Naive thymus-derived CD8-positive, alpha-beta T cell (primary cell): ENCODE data around the gene STARD7. TPM values are rescaled to one million over a fixed set of nuclear protein-coding genes. Genes with fewer than 3 reads are reported as not detected.
A peak's percentile ranks its signal among the peaks of the same experiment; 100 is the strongest.
"Not testable (repeated sequence)": the region's sequence is repeated elsewhere in the genome, so short reads cannot be mapped to it uniquely, and the experiment has no call there.

ENCODE experiments used
- ATAC-seq, 2 donors: fragments of 150-1000 bp; cut with Tn5 transposase in 1 of 2; sonication (Bioruptor Pico), chemical (Tn5 transposase) in 1 of 2; 1 replicate in 1 of 2; 2 replicates in 1 of 2; pipeline ENCODE4 v1.10.0; 2021; ENCODE audit warnings: mild to moderate bottlenecking in 2 of 2, moderate library complexity in 2 of 2
- POLR2A ChIA-PET: fragments of 350-600 bp; sonication (Branson Sonifier 250); formaldehyde crosslinking; loops from one replicate; lab custom pipeline; 2021; ENCODE audit warnings: antibody characterized with exemption; lab: Charles Lee
- DNase-seq, 10 donors: peaks; one replicate each; pipeline versions ENCODE4 v3.0.0 to v3.0.0-alpha.2; 2020 to 2022
- H3K27ac Mint-ChIP-seq, 10 donors: one replicate each; pipeline ENCODE4 v1.8.0; 2020 to 2022; ENCODE audit warnings: mild to moderate bottlenecking in 10 of 10, mixed read lengths in 10 of 10, moderate library complexity in 4 of 10, inconsistent platforms in 1 of 10
- H3K27me3 Mint-ChIP-seq, 5 donors: one replicate each; pipeline ENCODE4 v1.8.0; 2021 to 2022; ENCODE audit warnings: mixed read lengths in 5 of 5
- H3K36me3 Mint-ChIP-seq, 3 donors: one replicate each; pipeline ENCODE4 v1.8.0; 2020 to 2022; ENCODE audit warnings: mixed read lengths in 3 of 3, mild to moderate bottlenecking in 2 of 3, inconsistent platforms in 1 of 3
- H3K4me1 Mint-ChIP-seq, 4 donors: one replicate each; pipeline ENCODE4 v1.8.0; 2021 to 2022; ENCODE audit warnings: mixed read lengths in 4 of 4
- H3K4me3 Mint-ChIP-seq, 10 donors: one replicate each; pipeline ENCODE4 v1.8.0; 2020 to 2022; ENCODE audit warnings: mild to moderate bottlenecking in 10 of 10, mixed read lengths in 10 of 10, moderate library complexity in 6 of 10, inconsistent platforms in 1 of 10
- H3K9me3 Mint-ChIP-seq, 9 donors: one replicate each; pipeline ENCODE4 v1.8.0; 2020 to 2022; ENCODE audit warnings: mixed read lengths in 9 of 9, mild to moderate bottlenecking in 3 of 9, inconsistent platforms in 1 of 9, moderate library complexity in 1 of 9
- polyA plus RNA-seq, 3 donors: library from polyadenylated mRNA; unstranded; fragments of 300-500 nt; fragmentation: Illumina TruSeq; gene quantifications; one replicate each; pipeline ENCODE4 v1.2.3, GENCODE V29; 2021
- total RNA-seq, 8 experiments: library from RNA in 2 of 8; stranded (reverse) in 2 of 8; gene quantifications; one replicate each; pipeline ENCODE4 v1.2.3 and lab custom pipeline; 2021 to 2026

STARD7 gene
- total and polyA plus RNA-seq, 5 experiments from 2014 or later, result 87.5 to 143 (median 114) TPM

DNA sequence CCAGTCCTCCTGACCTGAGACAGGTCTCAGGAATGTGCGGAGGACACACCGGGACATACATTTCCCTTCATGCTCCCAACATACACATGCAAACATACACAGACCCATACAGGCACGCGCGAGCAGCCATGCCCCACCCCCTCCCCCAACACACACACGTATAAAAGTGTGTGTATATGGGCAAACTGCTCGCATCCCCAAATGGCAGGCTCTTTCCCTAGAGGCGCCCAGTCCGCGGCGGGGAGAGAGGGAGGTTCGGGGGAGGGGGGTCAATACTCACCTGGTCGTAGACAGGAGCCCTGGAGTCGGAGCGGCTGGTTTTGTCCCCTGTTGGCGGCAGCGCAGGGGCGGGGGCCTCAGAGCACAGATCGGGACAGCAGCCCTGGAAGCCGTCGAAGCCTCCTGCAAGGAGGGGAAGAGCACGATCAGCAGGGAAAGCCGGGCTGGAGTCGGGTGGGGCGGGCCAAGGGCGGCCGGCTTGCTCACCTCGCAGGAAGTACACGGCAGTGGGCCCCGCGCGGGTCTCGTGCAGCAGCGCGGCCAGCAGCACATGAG is 64.1 kb downstream of the STARD7 start:
- H3K27me3 Mint-ChIP-seq, result peaks cover 0 to 1% (median 0%) of the 10 kb centered on the region in 5 donors
- peak overlapping the region; percentile 91 to 97 (median 95) for H3K4me3 Mint-ChIP-seq
- H3K36me3 Mint-ChIP-seq, result peaks cover 0 to 26% (median 7%) of the 10 kb centered on the region in 3 donors
- peak overlapping the region; percentile 88 to 100 (median 98) for H3K27ac Mint-ChIP-seq
- DNase-seq (peak in 8 of 10 donors; percentile 29 to 72 (median 46)), ATAC-seq (no peak)
- peaks cover 0 to 2% (median 0%) of the 10 kb centered on the region in 9 donors for H3K9me3 Mint-ChIP-seq
- peaks cover 27 to 75% (median 63%) of the 10 kb centered on the region in 4 donors for H3K4me1 Mint-ChIP-seq
- POLR2A ChIA-PET, result interaction anchor here (0.6 to 18.2 kb wide), 5 partner anchors 15 to 393 kb away, joined by 3 to 373 read pairs (median 8); partner anchors contain the start of gene STARD7

GRCh38 chr2:96143848-96144480 is 64.7 kb downstream of the STARD7 start:
- Mint-ChIP-seq H3K36me3 (peaks cover 0 to 26% (median 7%) of the 10 kb centered on the region in 3 donors), H3K27me3 (peaks cover 0 to 1% (median 0%) of the 10 kb centered on the region in 5 donors), H3K4me3 (peak overlapping the region; percentile 91 to 97 (median 95)), H3K4me1 (peaks cover 27 to 72% (median 62%) of the 10 kb centered on the region in 4 donors), H3K9me3 (peaks cover 0 to 2% (median 0%) of the 10 kb centered on the region in 9 donors), H3K27ac (peak overlapping the region; percentile 88 to 100 (median 98))
- POLR2A ChIA-PET, result interaction anchor here (0.6 to 18.2 kb wide), 6 partner anchors 16 to 394 kb away, joined by 3 to 373 read pairs (median 6); partner anchors contain the start of gene STARD7
- DNase-seq (peak in 8 of 10 donors; percentile 33 to 73 (median 56)), ATAC-seq (no peak)

GRCh38 chr2:96143231-96143847 is 65.3 kb downstream of the STARD7 start:
- Mint-ChIP-seq H3K4me3 (peak overlapping the region; percentile 91 to 97 (median 95)), H3K4me1 (peaks cover 24 to 70% (median 63%) of the 10 kb centered on the region in 4 donors), H3K36me3 (peaks cover 0 to 26% (median 7%) of the 10 kb centered on the region in 3 donors), H3K27me3 (peaks cover 0 to 1% (median 0%) of the 10 kb centered on the region in 5 donors), H3K9me3 (peaks cover 0 to 2% (median 0%) of the 10 kb centered on the region in 9 donors), H3K27ac (peak overlapping the region; percentile 82 to 100 (median 98))
- DNase-seq (peak in 4 of 10 donors; percentile 33 to 45 (median 36)), ATAC-seq (no peak)
- POLR2A ChIA-PET, result interaction anchor here (0.9 to 18.2 kb wide), 6 partner anchors 16 to 395 kb away, joined by 3 to 373 read pairs (median 6); partner anchors contain the start of gene STARD7

- peaks cover 0 to 1% (median 0%) of the 10 kb centered on the region in 5 donors for H3K27me3 Mint-ChIP-seq
Observed at GRCh38 chr2:96142217-96143113, 66.2 kb downstream of the STARD7 start.

DNA sequence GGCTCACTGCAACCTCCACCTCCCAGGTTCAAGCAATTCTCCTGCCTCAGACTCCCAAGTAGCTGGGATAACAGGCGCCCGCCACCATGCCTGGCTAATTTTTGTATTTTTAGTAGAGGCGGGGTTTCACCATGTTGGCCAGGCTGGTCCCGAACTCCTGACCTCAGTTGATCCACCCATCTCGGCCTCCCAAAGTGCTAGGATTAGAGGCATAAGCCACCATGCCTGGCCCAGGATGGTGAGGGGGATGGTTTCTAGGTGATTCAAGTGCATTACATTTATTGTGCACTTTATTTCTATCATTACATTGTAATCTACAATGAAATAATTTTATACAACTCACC is 67.0 kb downstream of the STARD7 start:
- H3K27me3 Mint-ChIP-seq, H3K9me3 Mint-ChIP-seq, ATAC-seq: not testable (repeated sequence)
- H3K4me1 Mint-ChIP-seq, result peaks cover 22 to 57% (median 50%) of the 10 kb centered on the region in 4 donors
- peak overlapping the region in 9 of 10 donors; percentile 77 to 98 (median 94) for H3K27ac Mint-ChIP-seq
- peak overlapping the region in 8 of 10 donors; percentile 28 to 97 (median 94) for H3K4me3 Mint-ChIP-seq
- H3K36me3 Mint-ChIP-seq, result peaks cover 0 to 26% (median 7%) of the 10 kb centered on the region in 3 donors
- peak in 3 of 10 donors; percentile 0 to 26 (median 13) for DNase-seq
- POLR2A ChIA-PET, result interaction anchor here (1.4 to 18.2 kb wide), 3 partner anchors 10 to 33 kb away, joined by 5 to 373 read pairs (median 175); no protein-coding TSS in a partner anchor

More at GRCh38 chr2:96142217-96143113, 66.2 kb downstream of the STARD7 start:
- Mint-ChIP-seq H3K4me1 (peaks cover 23 to 65% (median 58%) of the 10 kb centered on the region in 4 donors), H3K36me3 (peaks cover 0 to 26% (median 7%) of the 10 kb centered on the region in 3 donors), H3K4me3 (peak overlapping the region; percentile 91 to 97 (median 95)), H3K27ac (peak overlapping the region; percentile 77 to 100 (median 98)), H3K9me3 (peaks cover 0 to 2% (median 0%) of the 10 kb centered on the region in 9 donors)
- peak in 9 of 10 donors; percentile 54 to 70 (median 58) for DNase-seq
- POLR2A ChIA-PET, result interaction anchor here (0.9 to 18.2 kb wide), 5 partner anchors 17 to 122 kb away, joined by 3 to 373 read pairs (median 5); partner anchors contain the start of gene STARD7
- no peak for ATAC-seq

DNA sequence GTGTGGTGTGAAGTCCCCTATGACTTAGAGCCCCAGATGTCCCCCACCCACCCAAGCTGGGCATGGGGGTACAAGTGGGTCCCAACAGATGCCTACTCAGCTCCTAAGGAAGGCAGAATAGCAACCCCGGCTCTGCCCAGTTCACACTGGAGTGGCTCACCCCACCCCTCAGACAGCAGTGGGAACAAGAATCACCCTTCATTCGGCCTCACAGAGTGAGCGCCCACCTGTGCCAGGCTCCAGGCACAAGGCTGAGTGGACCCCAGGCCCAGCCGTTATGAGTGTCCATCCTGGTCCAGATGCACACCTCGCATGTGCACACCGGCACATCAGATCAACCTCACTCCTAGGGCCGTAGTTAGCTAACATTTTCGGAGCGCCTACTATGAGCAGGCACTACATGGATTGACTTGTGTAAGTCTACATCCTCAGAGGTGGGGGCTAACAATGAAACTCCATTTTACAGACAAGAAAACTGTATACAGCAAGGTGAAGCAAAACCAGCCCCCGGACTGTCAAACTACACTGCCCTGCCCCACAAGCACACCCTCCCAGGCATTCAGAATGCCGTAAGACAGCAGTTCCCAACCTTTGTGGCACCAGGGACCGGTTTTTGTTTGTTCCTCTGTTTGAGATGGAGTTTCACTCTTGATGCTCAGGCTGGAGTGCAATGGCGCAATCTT is 67.5 kb downstream of the STARD7 start:
- peak in 3 of 10 donors; percentile 1 to 50 (median 30) for DNase-seq
- POLR2A ChIA-PET, result interaction anchor here (0.6 to 18.2 kb wide), 4 partner anchors 10 to 262 kb away, joined by 3 to 373 read pairs (median 90); no protein-coding TSS in a partner anchor
- H3K27ac Mint-ChIP-seq, result peak overlapping the region in 8 of 10 donors; percentile 41 to 98 (median 72)
- H3K27me3 Mint-ChIP-seq, result no peaks in the 10 kb centered on the region
- H3K9me3 Mint-ChIP-seq, result peaks cover 0 to 2% (median 0%) of the 10 kb centered on the region in 9 donors
- no peak for ATAC-seq
- H3K36me3 Mint-ChIP-seq, result peaks cover 0 to 26% (median 7%) of the 10 kb centered on the region in 3 donors
- H3K4me1 Mint-ChIP-seq, result peaks cover 19 to 52% (median 45%) of the 10 kb centered on the region in 4 donors
- H3K4me3 Mint-ChIP-seq, result peak overlapping the region in 2 of 10 donors; percentile 45 to 97

DNA sequence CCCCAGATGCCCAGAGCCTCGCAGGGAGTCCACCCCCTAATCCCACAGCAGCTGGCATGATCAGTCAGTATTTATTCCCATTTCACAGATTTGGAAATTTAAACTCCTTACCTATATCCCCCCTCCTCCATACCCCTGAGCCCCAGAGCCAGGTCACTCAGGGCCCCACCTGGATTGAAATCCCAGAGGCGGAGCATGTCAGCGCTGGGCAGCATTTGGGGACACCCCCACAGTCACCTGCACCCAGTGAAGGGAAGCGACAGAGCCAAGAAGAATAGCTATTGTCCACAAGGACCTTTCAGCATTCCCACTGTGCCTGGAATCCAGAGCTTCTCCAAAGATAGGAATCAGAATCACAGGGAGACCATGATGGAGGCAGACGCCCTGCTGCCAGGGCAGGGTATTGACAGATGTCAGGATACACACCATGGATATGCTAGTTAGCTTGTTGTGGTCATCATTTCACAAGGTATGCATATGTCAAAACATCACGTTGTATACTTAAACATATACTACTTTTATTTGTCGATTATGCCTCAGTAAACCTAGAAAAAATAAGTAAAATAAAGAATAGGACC is 69.4 kb downstream of the STARD7 start:
- POLR2A ChIA-PET, result interaction anchor here (1.1 to 18.2 kb wide), 5 partner anchors 9 to 147 kb away, joined by 3 to 373 read pairs (median 7); partner anchors contain the start of gene STARD7
- DNase-seq, result peak in 2 of 10 donors; percentile 1 to 31
- Mint-ChIP-seq H3K4me1 (peaks cover 17 to 42% (median 37%) of the 10 kb centered on the region in 4 donors), H3K4me3 (no peak overlapping the region), H3K36me3 (peaks cover 0 to 29% (median 6%) of the 10 kb centered on the region in 3 donors), H3K9me3 (no peaks in the 10 kb centered on the region), H3K27me3 (no peaks in the 10 kb centered on the region), H3K27ac (peak overlapping the region in 8 of 10 donors; percentile 53 to 87 (median 71))
- no peak for ATAC-seq

- ATAC-seq, result peak; percentile 69 to 70
- H3K27ac Mint-ChIP-seq, result peak within 1 kb of the TSS in 9 of 10 donors; percentile 37 to 94 (median 73)
- H3K36me3 Mint-ChIP-seq, result peaks cover 0 to 22% (median 0%) of the 10 kb centered on the region in 3 donors
- H3K4me3 Mint-ChIP-seq, result peak within 1 kb of the TSS in 1 of 10 donors; percentile 64
- H3K9me3 Mint-ChIP-seq, result no peaks in the 10 kb centered on the region
- POLR2A ChIA-PET, result interaction anchor here (1.1 to 18.2 kb wide), 6 partner anchors 10 to 146 kb away, joined by 3 to 373 read pairs (median 5); partner anchors contain the start of gene STARD7
- DNase-seq, result peak; percentile 47 to 86 (median 71)
- peaks cover 11 to 35% (median 30%) of the 10 kb centered on the region in 4 donors for H3K4me1 Mint-ChIP-seq
- no peaks in the 10 kb centered on the region for H3K27me3 Mint-ChIP-seq
Observed at GRCh38 chr2:96138179-96139145, 70.2 kb downstream of the STARD7 start, which contains the start of gene ASTL. Gene ASTL (minus strand): TSS chr2:96138502. CDS start chr2:96138436, 66 bp downstream.
